ENCODE data around the gene KCTD11.
A peak's percentile ranks its signal among the peaks of the same experiment; 100 is the strongest.

KCTD11 gene

DNA sequence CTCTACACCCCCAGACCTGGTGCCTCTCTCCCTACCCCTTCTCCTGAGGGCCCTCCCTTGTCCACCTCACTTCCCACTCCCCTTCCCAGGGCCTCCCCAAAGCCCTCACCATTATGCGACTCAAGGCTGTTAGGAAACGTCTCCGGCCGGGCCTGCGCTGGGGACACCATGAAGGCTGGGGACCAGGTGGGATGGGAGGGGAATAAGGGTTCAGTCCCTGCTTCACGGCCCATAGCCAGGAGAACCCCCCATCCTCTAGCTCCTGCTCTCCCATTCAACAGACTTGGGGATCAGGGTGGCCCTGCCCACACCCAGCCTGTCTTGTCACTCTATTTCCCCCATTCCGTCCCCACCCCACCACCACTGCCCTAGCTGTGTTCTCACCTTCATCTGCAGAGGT, 24.9 kb upstream of the KCTD11 start:
- H3K4me2 ChIP-seq (ENCODE audit: low read length) = no peak overlapping the region

DNA sequence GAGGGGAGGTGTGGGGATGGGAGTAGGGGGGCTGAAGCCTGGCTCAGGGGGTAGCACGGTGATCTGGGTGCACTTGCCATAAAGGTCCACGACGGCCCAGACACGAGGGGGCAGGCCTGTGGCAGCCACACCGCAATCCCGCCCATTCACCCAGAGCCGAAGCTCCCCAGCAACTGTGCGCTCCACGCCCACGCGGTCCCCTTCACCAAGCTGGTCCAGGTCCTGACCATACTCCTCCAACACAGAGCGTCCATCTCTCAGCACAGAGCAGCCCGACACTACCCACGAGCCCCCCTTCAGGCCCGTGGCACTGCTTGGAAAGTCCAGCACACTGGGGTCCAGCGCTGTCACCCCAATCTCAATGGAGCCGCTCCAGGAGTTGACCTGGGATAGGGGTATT, 24.5 kb upstream of the KCTD11 start:
- Histone ChIP-seq H3K79me2 (ENCODE audit: insufficient read depth, low read length) (no peaks in the 10 kb centered on the region), H3K9me3 (ENCODE audit: low read length) (no peaks in the 10 kb centered on the region), H3K4me2 (ENCODE audit: low read length) (peak overlapping the region; percentile 82), H3K36me3 (ENCODE audit: insufficient read depth, low read length) (peaks cover 40% of the 10 kb centered on the region), H3F3A (ENCODE audit: insufficient read depth, low read length) (no peaks in the 10 kb centered on the region), H3K4me1 (ENCODE audit: insufficient read depth, low read length, severe bottlenecking) (peaks cover 33% of the 10 kb centered on the region), H4K20me1 (ENCODE audit: insufficient read depth, low read length) (no peaks in the 10 kb centered on the region), H3K27ac (ENCODE audit: low read depth, low read length, poor library complexity, severe bottlenecking) (no peak overlapping the region), H3K4me3 (ENCODE audit: low read depth, low read length, poor library complexity, severe bottlenecking) (peak overlapping the region; percentile 98), H3K27me3 (ENCODE audit: insufficient read depth, low read length) (no peaks in the 10 kb centered on the region), H2AFZ (ENCODE audit: low read length) (no peak overlapping the region), H3K9me2 (ENCODE audit: low read depth, low read length) (no peaks in the 10 kb centered on the region), H3K9ac (ENCODE audit: low read length) (peak overlapping the region; percentile 94; the same call in 1 of the 2 replicates)
- TF ChIP-seq, protein P1, sequence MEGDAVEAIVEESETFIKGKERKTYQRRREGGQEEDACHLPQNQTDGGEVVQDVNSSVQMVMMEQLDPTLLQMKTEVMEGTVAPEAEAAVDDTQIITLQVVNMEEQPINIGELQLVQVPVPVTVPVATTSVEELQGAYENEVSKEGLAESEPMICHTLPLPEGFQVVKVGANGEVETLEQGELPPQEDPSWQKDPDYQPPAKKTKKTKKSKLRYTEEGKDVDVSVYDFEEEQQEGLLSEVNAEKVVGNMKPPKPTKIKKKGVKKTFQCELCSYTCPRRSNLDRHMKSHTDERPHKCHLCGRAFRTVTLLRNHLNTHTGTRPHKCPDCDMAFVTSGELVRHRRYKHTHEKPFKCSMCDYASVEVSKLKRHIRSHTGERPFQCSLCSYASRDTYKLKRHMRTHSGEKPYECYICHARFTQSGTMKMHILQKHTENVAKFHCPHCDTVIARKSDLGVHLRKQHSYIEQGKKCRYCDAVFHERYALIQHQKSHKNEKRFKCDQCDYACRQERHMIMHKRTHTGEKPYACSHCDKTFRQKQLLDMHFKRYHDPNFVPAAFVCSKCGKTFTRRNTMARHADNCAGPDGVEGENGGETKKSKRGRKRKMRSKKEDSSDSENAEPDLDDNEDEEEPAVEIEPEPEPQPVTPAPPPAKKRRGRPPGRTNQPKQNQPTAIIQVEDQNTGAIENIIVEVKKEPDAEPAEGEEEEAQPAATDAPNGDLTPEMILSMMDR (IDR thresholded peaks at IDR 0.05; ENCODE audit: low read length) = no peak
- TF ChIP-seq EZH2 (IDR thresholded peaks at IDR 0.05; ENCODE audit: borderline replicate concordance, low read length) = no peak

More for the DNA sequence above, 24.9 kb upstream of the KCTD11 start:
- Histone ChIP-seq H4K20me1 (ENCODE audit: insufficient read depth, low read length) (no peaks in the 10 kb centered on the region), H3K4me1 (ENCODE audit: insufficient read depth, low read length, severe bottlenecking) (peaks cover 28% of the 10 kb centered on the region), H3K27ac (ENCODE audit: low read depth, low read length, poor library complexity, severe bottlenecking) (no peak overlapping the region), H3K79me2 (ENCODE audit: insufficient read depth, low read length) (no peaks in the 10 kb centered on the region), H3K9ac (ENCODE audit: low read length) (no peak overlapping the region), H3K9me3 (ENCODE audit: low read length) (no peaks in the 10 kb centered on the region), H3K4me3 (ENCODE audit: low read depth, low read length, poor library complexity, severe bottlenecking) (no peak overlapping the region), H2AFZ (ENCODE audit: low read length) (no peak overlapping the region), H3F3A (ENCODE audit: insufficient read depth, low read length) (no peaks in the 10 kb centered on the region), H3K27me3 (ENCODE audit: insufficient read depth, low read length) (no peaks in the 10 kb centered on the region), H3K36me3 (ENCODE audit: insufficient read depth, low read length) (peaks cover 44% of the 10 kb centered on the region), H3K9me2 (ENCODE audit: low read depth, low read length) (no peaks in the 10 kb centered on the region)
- TF ChIP-seq EZH2 (IDR thresholded peaks at IDR 0.05; ENCODE audit: borderline replicate concordance, low read length) = no peak
- TF ChIP-seq, protein P1 (IDR thresholded peaks at IDR 0.05; ENCODE audit: low read length) = no peak

DNA sequence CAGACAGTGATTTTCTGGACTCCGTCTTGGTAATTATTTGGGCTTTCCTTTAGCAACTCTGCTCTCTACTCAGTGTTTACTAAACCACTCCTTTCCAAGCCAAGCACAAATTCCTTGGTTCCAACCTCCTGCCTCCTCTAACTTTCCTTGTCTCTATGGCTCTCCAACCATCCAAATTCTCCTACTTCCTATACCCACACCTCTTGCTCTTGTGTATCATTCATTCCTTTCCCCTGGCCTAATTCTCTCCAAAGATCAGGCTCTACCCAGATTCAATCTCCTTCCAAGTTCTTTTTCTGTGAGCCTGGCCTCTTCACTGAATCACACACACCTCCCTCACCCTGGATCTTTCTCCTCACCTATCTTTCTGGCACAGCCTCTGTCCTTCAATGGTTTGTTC, 24.0 kb upstream of the KCTD11 start:
- Histone ChIP-seq H3K9me2 (ENCODE audit: low read depth, low read length) (no peaks in the 10 kb centered on the region), H3F3A (ENCODE audit: insufficient read depth, low read length) (no peaks in the 10 kb centered on the region), H3K9ac (ENCODE audit: low read length) (peak overlapping the region; percentile 94), H3K36me3 (ENCODE audit: insufficient read depth, low read length) (peaks cover 35% of the 10 kb centered on the region), H4K20me1 (ENCODE audit: insufficient read depth, low read length) (no peaks in the 10 kb centered on the region), H3K27me3 (ENCODE audit: insufficient read depth, low read length) (no peaks in the 10 kb centered on the region), H3K27ac (ENCODE audit: low read depth, low read length, poor library complexity, severe bottlenecking) (no peak overlapping the region), H3K79me2 (ENCODE audit: insufficient read depth, low read length) (no peaks in the 10 kb centered on the region), H3K4me2 (ENCODE audit: low read length) (peak overlapping the region; percentile 82), H3K9me3 (ENCODE audit: low read length) (no peaks in the 10 kb centered on the region), H3K4me1 (ENCODE audit: insufficient read depth, low read length, severe bottlenecking) (peaks cover 34% of the 10 kb centered on the region), H3K4me3 (ENCODE audit: low read depth, low read length, poor library complexity, severe bottlenecking) (peak overlapping the region; percentile 98), H2AFZ (ENCODE audit: low read length) (no peak overlapping the region)
- no peak for TF ChIP-seq EZH2 (IDR thresholded peaks at IDR 0.05; ENCODE audit: borderline replicate concordance, low read length)
- TF ChIP-seq, protein P1 (IDR thresholded peaks at IDR 0.05; ENCODE audit: low read length) = no peak
